Dedifferentiated amniotic fluid mesenchymal stem cell (primary cell): Measurements from ENCODE around the gene UNC119.

Source experiments
- DNase-seq: peaks from one replicate; pipeline ENCODE4 v3.0.0-alpha.2; 2016; ENCODE audit errors: extremely low spot score

Gene UNC119

DNA sequence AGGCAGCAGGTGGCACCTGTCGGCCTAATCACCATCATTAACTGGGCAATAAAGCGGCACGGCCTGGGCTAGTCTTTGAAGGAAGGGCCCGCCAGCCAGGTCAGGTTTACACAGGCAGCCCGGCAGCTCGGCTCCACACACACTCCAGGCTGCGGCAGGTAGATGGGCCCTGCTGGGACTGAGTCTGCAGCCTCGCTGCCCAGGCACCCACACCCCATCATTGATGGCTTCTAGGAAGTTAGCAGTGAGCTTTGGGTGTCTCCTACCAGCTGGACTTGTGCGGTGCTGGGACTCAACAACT, 53.1 kb downstream of the UNC119 start:
- no peak for DNase-seq

DNA sequence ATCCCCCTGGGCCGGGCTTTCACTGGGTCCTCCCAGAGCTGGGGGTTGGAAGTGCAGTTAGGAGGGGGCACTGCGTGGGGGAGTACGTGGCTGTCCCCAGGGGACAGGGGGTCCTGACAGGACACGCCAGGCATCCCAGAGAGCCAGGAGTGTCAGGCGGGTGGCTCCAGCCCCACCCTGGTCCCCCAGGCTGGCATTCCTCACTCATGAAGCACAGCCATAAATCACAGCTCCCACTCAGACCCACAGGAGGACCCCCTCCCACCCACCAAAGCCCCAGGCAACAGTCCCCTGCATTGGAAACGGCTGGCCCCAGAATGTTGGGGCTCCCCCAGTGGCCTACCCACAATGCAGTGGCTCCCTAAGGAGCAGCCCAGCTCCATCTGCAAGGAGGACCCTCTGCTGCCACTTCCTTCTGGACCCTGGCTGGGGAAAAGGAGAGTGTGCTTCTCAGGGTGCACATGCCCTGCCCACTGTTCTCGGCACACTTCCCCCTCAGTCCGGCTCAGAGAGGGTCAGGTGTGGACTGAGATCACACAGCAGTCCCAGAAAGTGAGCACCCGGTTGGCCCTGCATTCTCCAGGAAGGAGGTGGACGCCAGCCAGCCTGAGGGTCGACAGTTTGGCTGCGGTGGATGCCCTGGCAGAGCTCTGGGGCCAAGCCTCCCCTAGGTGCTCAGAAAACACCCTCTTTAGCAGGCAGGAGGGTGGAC, 53.6 kb downstream of the UNC119 start:
- no peak for DNase-seq

DNA sequence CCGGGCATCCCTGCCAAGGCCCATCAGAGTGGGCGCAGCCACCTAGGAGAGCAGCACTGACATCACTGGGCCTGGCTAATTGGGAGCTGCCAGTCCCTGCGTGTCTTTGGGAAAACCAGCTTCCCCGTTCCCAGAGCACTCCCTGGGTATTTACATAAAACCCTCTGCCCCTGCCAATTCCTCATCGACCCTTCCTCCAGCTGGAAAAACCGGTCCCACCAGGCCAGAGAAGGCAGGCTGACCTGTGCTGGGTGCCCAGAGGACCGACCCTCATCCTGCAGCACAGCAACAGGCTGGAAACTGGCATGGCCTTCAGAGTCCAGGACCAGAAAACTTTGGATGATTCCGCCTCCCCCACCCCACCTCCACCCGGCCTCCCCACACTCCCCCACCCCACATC, 54.5 kb downstream of the UNC119 start:
- no peak for DNase-seq
